IMR-90 (cell line): Measurements from ENCODE around the gene FBLN1. TPM values are rescaled to one million over a fixed set of nuclear protein-coding genes. Genes with fewer than 3 reads are reported as not detected.

Experiments used
- ATAC-seq: fragments of 200-7000 bp; cut with Tn5 transposase; 2 replicates; pipeline ENCODE4 v1.9.1; 2020; ENCODE audit warnings: low read depth, mild to moderate bottlenecking, moderate library complexity
- BruUV-seq: library from RNA; stranded (reverse); fragments of 400-500 nt; replicated peaks from 2 replicates; lab custom pipeline; 2021; lab: Mats Ljungman, UMichigan
- CTCF ChIA-PET: fragments of 300-600 bp; formaldehyde crosslinking; extraction: SDS; loops from one replicate; lab custom pipeline; 2021; ENCODE audit warnings: antibody characterized with exemption; lab: Yijun Ruan, JAX
- POLR2A ChIA-PET: fragments of 300-600 bp; sonication (Branson Sonifier 250); formaldehyde crosslinking; loops from one replicate; lab custom pipeline; 2022; ENCODE audit warnings: antibody characterized with exemption; ENCODE audit not compliant: unreplicated experiment; lab: Charles Lee
- DNase-seq: peaks from one replicate; pipeline ENCODE4 v3.0.0; 2013
- H2AFZ ChIP-seq: replicated peaks from 2 replicates; pipeline ENCODE3; 2013; ENCODE audit warnings: low read length, mild to moderate bottlenecking; ENCODE audit not compliant: poor library complexity
- H2AK5ac ChIP-seq: 2 replicates; pipeline ENCODE4 v1.6.1; 2013; ENCODE audit warnings: low read depth, low read length, inconsistent platforms
- H2AK9ac ChIP-seq: replicated peaks from 2 replicates; pipeline ENCODE3; 2013; ENCODE audit warnings: mild to moderate bottlenecking, low read depth, low read length, moderate library complexity; ENCODE audit not compliant: poor library complexity
- H2BK120ac ChIP-seq: 2 replicates; pipeline ENCODE4 v1.6.1; 2013; ENCODE audit warnings: low read depth, low read length, inconsistent platforms
- H2BK15ac ChIP-seq: 3 replicates; pipeline ENCODE4 v1.6.1; 2013; ENCODE audit warnings: low read depth, low read length, inconsistent platforms
- H2BK20ac ChIP-seq: 2 replicates; pipeline ENCODE4 v1.6.1; 2013; ENCODE audit warnings: low read depth, mild to moderate bottlenecking, inconsistent platforms, low read length, moderate library complexity
- H2BK5ac ChIP-seq: 2 replicates; pipeline ENCODE4 v1.6.1; 2013; ENCODE audit warnings: mild to moderate bottlenecking, low read depth, low read length, inconsistent platforms; ENCODE audit not compliant: poor library complexity, severe bottlenecking
- H3K14ac ChIP-seq: replicated peaks from 2 replicates; pipeline ENCODE4 v1.6.1; 2013; ENCODE audit warnings: low read depth, low read length, inconsistent platforms
- H3K18ac ChIP-seq: 2 replicates; pipeline ENCODE4 v1.6.1; 2013; ENCODE audit warnings: low read depth, low read length, control low read depth
- H3K23ac ChIP-seq: 2 replicates; pipeline ENCODE4 v1.6.1; 2013; ENCODE audit warnings: low read depth, low read length, inconsistent platforms
- H3K27ac ChIP-seq: 2 replicates; pipeline ENCODE4 v1.5.1; 2013; ENCODE audit warnings: mild to moderate bottlenecking, control low read depth, low read length; ENCODE audit not compliant: insufficient read depth
- H3K27me3 ChIP-seq: 2 replicates; pipeline ENCODE4 v1.6.1; 2013; ENCODE audit warnings: low read length; ENCODE audit not compliant: control insufficient read depth, insufficient read depth
- H3K36me3 ChIP-seq: 2 replicates; pipeline ENCODE4 v1.6.1; 2013; ENCODE audit warnings: low read length, mixed read lengths; ENCODE audit not compliant: control insufficient read depth, insufficient read depth
- H3K4ac ChIP-seq: 2 replicates; pipeline ENCODE4 v1.6.1; 2013; ENCODE audit warnings: low read depth, low read length, inconsistent platforms
- H3K4me1 ChIP-seq: 2 replicates; pipeline ENCODE4 v1.6.1; 2013; ENCODE audit warnings: low read length, mixed read lengths; ENCODE audit not compliant: control insufficient read depth, insufficient read depth
- H3K4me2 ChIP-seq: 2 replicates; pipeline ENCODE4 v1.6.1; 2013; ENCODE audit warnings: low read depth, mild to moderate bottlenecking, control low read depth, low read length, moderate library complexity
- H3K4me3 ChIP-seq: 2 replicates; pipeline ENCODE4 v1.5.1; 2013; ENCODE audit warnings: low read depth, mild to moderate bottlenecking, control low read depth, low read length, moderate library complexity; ENCODE audit not compliant: insufficient read depth
- H3K56ac ChIP-seq: 2 replicates; pipeline ENCODE4 v1.6.1; 2013; ENCODE audit warnings: low read length, inconsistent platforms; ENCODE audit not compliant: insufficient read depth; ENCODE audit errors: extremely low read depth
- H3K79me1 ChIP-seq, 2 experiments: 2 replicates each; pipeline ENCODE4 v1.6.1; 2013; ENCODE audit warnings: low read length in 2 of 2, inconsistent platforms in 1 of 2, low read depth in 1 of 2
- H3K9ac ChIP-seq: 2 replicates; pipeline ENCODE4 v1.6.1; 2013; ENCODE audit warnings: low read depth, low read length, control low read depth
- H3K9me1 ChIP-seq: 2 replicates; pipeline ENCODE4 v1.6.1; 2013; ENCODE audit warnings: low read length, inconsistent platforms; ENCODE audit not compliant: insufficient read depth
- H3K9me3 ChIP-seq: 2 replicates; pipeline ENCODE4 v1.6.1; 2013; ENCODE audit warnings: low read length; ENCODE audit not compliant: control insufficient read depth, insufficient read depth
- H4K20me1 ChIP-seq: 2 replicates; pipeline ENCODE4 v1.6.1; 2013; ENCODE audit warnings: low read length, inconsistent platforms; ENCODE audit not compliant: insufficient read depth
- H4K5ac ChIP-seq: 2 replicates; pipeline ENCODE4 v1.6.1; 2013; ENCODE audit warnings: mild to moderate bottlenecking, low read depth, low read length, control low read depth
- H4K8ac ChIP-seq, 2 experiments: 2 replicates each; pipeline ENCODE4 v1.6.1; 2013; ENCODE audit warnings: low read depth in 2 of 2, low read length in 2 of 2, control low read depth in 1 of 2, inconsistent platforms in 1 of 2
- H4K91ac ChIP-seq: 2 replicates; pipeline ENCODE4 v1.6.1; 2013; ENCODE audit warnings: low read depth, low read length, inconsistent platforms; ENCODE audit not compliant: insufficient read depth
- CEBPB ChIP-seq: IDR thresholded peaks from 2 replicates; pipeline ENCODE4 v1.6.1; 2012; ENCODE audit warnings: low read depth, low read length, improper control_type of control experiment
- RFX5 ChIP-seq: IDR thresholded peaks from 2 replicates; pipeline ENCODE4 v1.8.0; 2012; ENCODE audit warnings: low read depth, mild to moderate bottlenecking, low read length, moderate library complexity
- WGBS, 2 experiments: methylation state at CpG; one replicate each; pipeline versions ENCODE4 v1.1.5 to v1.1.7; 2013; ENCODE audit warnings: missing lambda C conversion rate in 2 of 2; ENCODE audit not compliant: insufficient read length in 1 of 2; ENCODE audit errors: extremely low coverage in 2 of 2; 5-methylcytosine and 5-hydroxymethylcytosine counted together
- dilution Hi-C: fragments of 300-500 bp; cut with HindIII; formaldehyde crosslinking; loops from one replicate; pipeline ENCODE4 v1.14.3; 2018; ENCODE audit warnings: low sequenced_read_pairs; ENCODE audit not compliant: unreplicated experiment
- in situ Hi-C: fragments of 300-500 bp; cut with MboI; formaldehyde crosslinking; loops from 3 replicates; pipeline ENCODE4 v1.14.3; 2019; ENCODE audit warnings: low sequenced_read_pairs, inconsistent platforms, mixed read lengths
- intact Hi-C: fragments of 100-400 bp; cut with micrococcal nuclease; formaldehyde crosslinking; loops from 2 replicates; pipeline ENCODE4 v1.10.0; 2022
- polyA plus RNA-seq, 3 experiments: library from polyadenylated mRNA; depleted of rRNA; stranded (reverse); fragments of >200 nt; gene quantifications; 2 replicates each; pipeline ENCODE4 v1.2.3, GENCODE V29; 2012; ENCODE audit warnings: low replicate concordance in 1 of 3
- total RNA-seq: library from RNA; depleted of rRNA; stranded (reverse); fragments of >200 nt; gene quantifications from 2 replicates; pipeline ENCODE4 v1.2.3, GENCODE V29; 2012

Gene FBLN1
- total and polyA plus RNA-seq, 2 of the 4 experiments (the other 2 are of a cell fraction): 11.3 to 87.9 TPM

DNA sequence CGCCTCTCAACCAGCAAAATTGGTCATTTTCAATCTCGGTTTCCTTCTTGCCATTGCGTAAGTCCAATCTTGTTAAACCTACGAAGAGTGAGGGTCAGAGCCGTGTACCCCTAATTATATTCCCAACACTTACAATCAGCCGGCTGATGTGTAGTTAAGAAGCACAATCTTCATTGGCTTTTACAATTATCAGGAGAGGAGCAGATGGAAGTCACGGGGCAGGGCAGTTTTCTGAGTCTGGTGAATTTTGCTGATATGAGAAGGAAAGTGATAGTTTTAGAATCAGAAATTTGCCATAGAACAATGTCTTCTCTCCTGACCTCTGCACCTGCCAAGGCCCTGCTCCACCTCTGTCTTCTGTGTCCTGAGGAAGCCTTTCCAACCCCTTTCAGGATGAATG is 134.0 kb downstream of the FBLN1 start:
- H3K23ac ChIP-seq: no peak overlapping the region
- H2BK5ac ChIP-seq: no peak overlapping the region
- H4K91ac ChIP-seq: no peak overlapping the region
- intact Hi-C loops: no loop called here
- H3K4ac ChIP-seq: no peak overlapping the region
- H4K8ac ChIP-seq: no peak overlapping the region
- H2BK20ac ChIP-seq: no peak overlapping the region
- no peaks in the 10 kb centered on the region for H3K79me1 ChIP-seq
- H2AK9ac ChIP-seq: peak overlapping the region; percentile 3
- H3K27me3 ChIP-seq: peaks cover 41% of the 10 kb centered on the region
- in situ Hi-C loops: no loop called here
- H3K18ac ChIP-seq: no peak overlapping the region
- ATAC-seq: no peak
- dilution Hi-C loops: no loop called here
- no peak overlapping the region for H3K4me3 ChIP-seq
- no peak overlapping the region for H2BK15ac ChIP-seq
- WGBS, 2 experiments: 92% methylated on average over 2 of the region's 7 CpGs; no CpG with 5 or more reads in 1 of the 2 experiments
- H3K4me2 ChIP-seq: no peak overlapping the region
- no peak overlapping the region for H3K14ac ChIP-seq
- H4K20me1 ChIP-seq: no peaks in the 10 kb centered on the region
- H3K4me1 ChIP-seq: no peaks in the 10 kb centered on the region; the same call in 1 of the 2 replicates
- no peak overlapping the region for H2AK5ac ChIP-seq
- no peak overlapping the region for H2BK120ac ChIP-seq
- H2AFZ ChIP-seq: no peak overlapping the region
- H3K9me1 ChIP-seq: 0 out of 2 replicates have a peak, but pooled peaks cover 5% of the 10 kb centered on the region
- no peak overlapping the region for H4K5ac ChIP-seq
- ChIA-PET POLR2A (no interaction called here), CTCF (no interaction called here)
- H3K56ac ChIP-seq: no peak overlapping the region
- no TSS peak for BruUV-seq
- no peak overlapping the region for H3K27ac ChIP-seq
- TF ChIP-seq RFX5 (no peak), CEBPB (peak; percentile 49)
- no peaks in the 10 kb centered on the region for H3K9me3 ChIP-seq
- no peaks in the 10 kb centered on the region for H3K36me3 ChIP-seq
- no peak overlapping the region for H3K9ac ChIP-seq
- DNase-seq: no peak
